GM19328 (cell line): ENCODE measurements around the gene VPS29.

Source experiments
- ATAC-seq: cut with Tn5 transposase; IDR thresholded peaks from one replicate; pipeline ENCODE4 v1.9.1; 2021; ENCODE audit warnings: mild to moderate bottlenecking, moderate library complexity; ENCODE audit not compliant: unreplicated experiment

VPS29 gene

DNA sequence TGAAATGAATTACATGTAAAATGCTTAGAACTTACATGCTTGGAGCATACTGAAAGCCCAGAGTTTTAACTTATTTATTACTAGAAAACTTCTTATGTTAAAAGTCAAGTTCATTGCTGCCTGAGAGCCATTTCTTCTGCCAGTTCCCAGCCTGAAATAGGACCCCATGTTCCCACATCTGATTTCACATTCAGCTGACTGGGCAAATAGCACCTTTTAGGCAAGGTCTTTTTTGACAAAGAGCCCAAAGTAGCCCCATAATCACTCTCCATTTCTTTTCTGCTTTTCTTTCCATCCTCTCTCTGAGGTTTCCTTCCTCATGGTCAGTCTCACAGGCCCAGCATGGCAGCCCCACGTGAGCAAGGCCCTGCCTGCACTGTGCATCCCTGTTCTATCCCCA, 50.6 kb downstream of the VPS29 start:
- ATAC-seq = no peak

DNA sequence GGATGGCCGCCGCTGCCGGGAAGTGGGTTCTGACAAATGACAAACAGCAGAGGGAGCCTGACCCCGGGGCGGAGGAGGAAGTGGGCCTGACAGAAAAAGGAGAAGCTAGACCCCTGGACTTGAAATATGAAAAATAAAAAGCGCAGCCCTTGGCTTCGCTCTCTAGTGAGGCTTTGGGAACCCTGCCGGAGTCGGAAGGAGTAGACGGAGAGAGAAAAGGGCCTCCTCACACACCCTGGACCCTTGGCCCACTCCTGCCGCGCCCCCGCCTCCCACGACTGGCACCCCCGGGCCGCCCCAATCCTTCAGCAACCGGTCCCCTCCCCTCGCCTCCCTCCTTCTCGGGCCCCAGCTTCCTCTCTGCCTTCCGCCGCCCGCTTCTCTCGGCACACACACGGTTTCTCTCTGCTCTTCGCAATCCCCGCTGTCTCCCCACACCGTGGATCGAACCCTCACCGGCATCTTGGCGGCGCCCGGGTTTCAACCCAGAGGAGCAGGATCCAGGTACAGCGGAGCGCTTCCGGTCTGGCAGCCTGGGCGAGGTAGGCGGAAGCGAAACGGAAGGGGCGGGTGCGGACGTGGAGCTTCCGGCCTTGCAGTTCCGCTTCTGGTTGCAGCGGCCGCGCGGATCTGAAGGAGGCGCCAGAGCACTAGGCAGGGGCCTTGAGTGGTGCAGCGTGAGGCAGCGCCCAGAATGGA, 52.0 kb downstream of the VPS29 start, which contains the start of gene ARPC3:
Gene ARPC3, minus strand, starts transcription at position 539 of the 699 bp plus-strand sequence. Its CDS starts 77 bp downstream, at position 462.
- peak; percentile 93 for ATAC-seq

DNA sequence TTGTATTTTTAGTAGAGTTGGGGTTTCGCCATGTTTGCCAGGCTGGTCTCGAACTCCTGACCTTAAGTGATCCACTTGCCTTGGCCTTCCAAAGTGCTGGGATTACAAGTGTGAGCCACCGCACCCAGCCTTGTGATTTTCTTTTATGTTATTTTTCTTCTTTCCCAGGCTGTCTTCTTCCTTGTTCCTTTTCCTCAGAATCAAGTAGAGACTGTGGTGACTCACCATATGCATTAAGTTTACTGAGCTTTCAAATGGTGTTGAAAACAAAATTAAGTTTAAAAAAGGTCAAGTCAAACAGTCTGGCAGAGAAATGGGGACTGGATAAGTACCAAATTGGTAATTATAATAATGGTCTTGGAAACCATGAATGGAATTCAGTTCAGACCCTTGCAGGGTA, 57.5 kb downstream of the VPS29 start:
- no peak for ATAC-seq
